HepG2 (cell line): ENCODE results near the gene MFSD12. TPM values are rescaled to one million over a fixed set of nuclear protein-coding genes. Genes with fewer than 3 reads are reported as not detected.

ENCODE experiments used
- ATAC-seq: fragments of 200-7000 bp; cut with Tn5 transposase; 3 replicates; pipeline ENCODE4 v1.9.1; 2020; ENCODE audit warnings: mild to moderate bottlenecking, moderate library complexity
- BruUV-seq: library from RNA; stranded (reverse); fragments of 400-500 nt; replicated peaks from 2 replicates; lab custom pipeline; 2021; lab: Mats Ljungman, UMichigan
- CTCF ChIA-PET: fragments of 300-600 bp; formaldehyde crosslinking; extraction: SDS; loops from one replicate; lab custom pipeline; 2021; ENCODE audit warnings: low total read pairs, inconsistent platforms, low intra/inter-chr PET ratio; lab: Yijun Ruan, JAX
- POLR2A ChIA-PET: fragments of 350-600 bp; sonication (Branson Sonifier 250); formaldehyde crosslinking; loops from one replicate; lab custom pipeline; 2020; ENCODE audit warnings: antibody characterized with exemption, inconsistent platforms; lab: Yijun Ruan, JAX
- DNase-seq: peaks from one replicate; pipeline ENCODE4 v3.0.0-alpha.2; 2015; ENCODE audit warnings: low spot score
- FAIRE-seq: peaks from 3 replicates; lab custom pipeline; 2011; peaks lifted over from hg19 to GRCh38; lab: Jason Lieb, UNC
- H2AFZ ChIP-seq: one replicate; pipeline ENCODE4 v1.6.1; 2011; ENCODE audit warnings: low read length, inconsistent platforms
- H3K27ac ChIP-seq: fragments of 300-600 bp; 3 replicates; pipeline ENCODE4 v1.8.0; 2011; ENCODE audit warnings: mixed run types, mild to moderate bottlenecking, mixed read lengths, low read length, inconsistent platforms; ENCODE audit not compliant: insufficient read depth; ENCODE audit errors: extremely low read length
- H3K27me3 ChIP-seq, 2 experiments: fragments of 200-600 bp in 1 of 2; 2 replicates in 1 of 2; 3 replicates in 1 of 2; pipeline versions ENCODE4 v1.6.0 to v1.8.0; 2011; ENCODE audit warnings: low read length in 2 of 2, mild to moderate bottlenecking in 2 of 2, moderate library complexity in 2 of 2, inconsistent platforms in 1 of 2; ENCODE audit not compliant: insufficient read depth in 2 of 2, control insufficient read depth in 1 of 2
- H3K36me3 ChIP-seq, 2 experiments: fragments of 200-600 bp in 1 of 2; replicated peaks in 1 of 2; 2 replicates in 1 of 2; 3 replicates in 1 of 2; pipeline versions ENCODE4 v1.5.1 to v1.8.0; 2011; ENCODE audit warnings: low read length in 2 of 2, inconsistent platforms in 1 of 2; ENCODE audit not compliant: insufficient read depth in 2 of 2, control insufficient read depth in 1 of 2
- H3K4me1 ChIP-seq: 2 replicates; pipeline ENCODE4 v1.5.1; 2012; ENCODE audit warnings: low read length, inconsistent platforms; ENCODE audit not compliant: insufficient read depth
- H3K4me2 ChIP-seq: 2 replicates; pipeline ENCODE4 v1.6.0; 2011; ENCODE audit warnings: low read depth, low read length, inconsistent platforms
- H3K4me3 ChIP-seq, 3 experiments: fragments of 200-600 bp in 1 of 3; sonication (generic), shearing (Covaris generic) in 1 of 3; replicated peaks in 1 of 3; 2 replicates each; pipeline ENCODE4 v1.5.1; 2011 to 2016; ENCODE audit warnings: low read length in 3 of 3, inconsistent platforms in 2 of 3, low read depth in 2 of 3, mild to moderate bottlenecking in 2 of 3, control low read depth in 1 of 3, mixed read lengths in 1 of 3; ENCODE audit not compliant: insufficient read depth in 1 of 3
- H3K79me2 ChIP-seq: one replicate; pipeline ENCODE4 v1.6.1; 2011; ENCODE audit warnings: low read length, inconsistent platforms; ENCODE audit not compliant: insufficient read depth
- H3K9ac ChIP-seq: 2 replicates; pipeline ENCODE4 v1.6.0; 2011; ENCODE audit warnings: mild to moderate bottlenecking, low read depth, low read length, inconsistent platforms; ENCODE audit not compliant: insufficient read depth
- H3K9me3 ChIP-seq: 2 replicates; pipeline ENCODE4 v1.5.1; 2012; ENCODE audit warnings: mild to moderate bottlenecking, low read length
- H4K20me1 ChIP-seq: 2 replicates; pipeline ENCODE4 v1.6.0; 2011; ENCODE audit warnings: inconsistent platforms, mild to moderate bottlenecking, low read length, moderate library complexity; ENCODE audit not compliant: insufficient read depth
- CREB1 ChIP-seq, 2 experiments: fragments of 450-650 bp in 1 of 2; IDR thresholded peaks; 2 replicates each; pipeline ENCODE4 v1.6.1; 2016 to 2017; ENCODE audit warnings: control low read depth in 1 of 2, mild to moderate bottlenecking in 1 of 2, missing compliant biosample characterization in 1 of 2, missing genetic modification characterization in 1 of 2
- FOXA1 ChIP-seq, 2 experiments: fragments of 450-650 bp in 1 of 2; sonication (generic) in 1 of 2; formaldehyde crosslinking in 1 of 2; IDR thresholded peaks; 2 replicates each; pipeline versions ENCODE4 v1.4.0 to v1.6.1; 2016 to 2020; ENCODE audit warnings: missing genetic modification reagents in 1 of 2
- FOXA3 ChIP-seq: IDR thresholded peaks from 2 replicates; pipeline ENCODE4 v1.6.1; 2016; ENCODE audit warnings: missing genetic modification reagents, missing compliant biosample characterization
- HINFP ChIP-seq: sonication (generic); formaldehyde crosslinking; IDR thresholded peaks from 2 replicates; pipeline ENCODE4 v1.4.0; 2020; ENCODE audit warnings: low read depth, mild to moderate bottlenecking, missing genetic modification reagents
- KDM5B ChIP-seq: sonication (generic); formaldehyde crosslinking; IDR thresholded peaks from 2 replicates; pipeline ENCODE4 v1.4.0; 2020; ENCODE audit warnings: missing genetic modification reagents, mild to moderate bottlenecking, borderline replicate concordance
- MAFF ChIP-seq: IDR thresholded peaks from 2 replicates; pipeline ENCODE4 v1.6.1; 2011; ENCODE audit warnings: low read depth, low read length, improper control_type of control experiment
- MAFK ChIP-seq, 2 experiments: IDR thresholded peaks in 1 of 2; conservative IDR thresholded peaks in 1 of 2; 2 replicates each; pipeline ENCODE4 v1.6.1; 2011; ENCODE audit warnings: improper control_type of control experiment in 2 of 2, low read length in 2 of 2
- RARA ChIP-seq: IDR thresholded peaks from 2 replicates; pipeline ENCODE4 v1.6.1; 2016; ENCODE audit warnings: missing genetic modification reagents, missing compliant biosample characterization
- SAP130 ChIP-seq: IDR thresholded peaks from 2 replicates; pipeline ENCODE4 v1.6.1; 2016; ENCODE audit warnings: low read depth
- SOX13 ChIP-seq, 3 experiments: fragments of 450-650 bp in 1 of 3; sonication (generic) in 1 of 3; formaldehyde crosslinking in 1 of 3; IDR thresholded peaks in 2 of 3; conservative IDR thresholded peaks in 1 of 3; 2 replicates each; pipeline versions ENCODE4 v1.5.0 to v1.6.1; 2016 to 2020; ENCODE audit warnings: antibody characterized with exemption in 1 of 3, mild to moderate bottlenecking in 1 of 3, missing compliant biosample characterization in 1 of 3, missing genetic modification reagents in 1 of 3, moderate library complexity in 1 of 3
- SOX5 ChIP-seq: IDR thresholded peaks from 2 replicates; pipeline ENCODE4 v1.6.1; 2016; ENCODE audit warnings: borderline replicate concordance
- ZNF292 ChIP-seq: sonication (generic); formaldehyde crosslinking; IDR thresholded peaks from 2 replicates; pipeline ENCODE4 v1.8.1; 2022; ENCODE audit warnings: mild to moderate bottlenecking, low read depth, missing genetic modification reagents, borderline replicate concordance
- WGBS: methylation state at CpG from one replicate; pipeline ENCODE4 v1.1.6; 2017; ENCODE audit warnings: low lambda C conversion rate; 5-methylcytosine and 5-hydroxymethylcytosine counted together
- in situ Hi-C: cut with HindIII; loops from 2 replicates; pipeline ENCODE4 v1.10.0; 2017; ENCODE audit warnings: low pct_unique_long_range_greater_than_20kb; ENCODE audit not compliant: extremely low pct_ligation_motif_present
- intact Hi-C: fragments of 100-400 bp; cut with micrococcal nuclease; formaldehyde crosslinking; loops from one replicate; pipeline ENCODE4 v1.10.0; 2022; ENCODE audit not compliant: unreplicated experiment
- polyA plus RNA-seq, 8 experiments: library from polyadenylated mRNA; depleted of rRNA in 3 of 8; stranded (reverse) in 7 of 8; unstranded in 1 of 8; fragments of >200 nt; fragmentation: Illumina TruSeq in 4 of 8; extraction: Trizol in 4 of 8; gene quantifications; 2 replicates each; pipeline versions ENCODE4 v1.2.1 to v1.2.3, GENCODE V29; 2011 to 2016; ENCODE audit warnings: low read depth in 4 of 8, missing spikeins in 1 of 8, mixed read lengths in 1 of 8; ENCODE audit not compliant: insufficient read depth in 1 of 8
- total RNA-seq, 5 experiments: library from RNA; depleted of rRNA; stranded (reverse); fragments of >200 nt; fragmentation: Illumina TruSeq; extraction: Trizol; gene quantifications; 2 replicates each; pipeline ENCODE4 v1.2.3, GENCODE V29; 2016; ENCODE audit warnings: low read depth in 1 of 5
- TF ChIP-seq, protein P1 (sequence below): sonication (generic); formaldehyde crosslinking; IDR thresholded peaks from 2 replicates; pipeline ENCODE4 v1.5.1; 2020; ENCODE audit warnings: mild to moderate bottlenecking, missing genetic modification reagents, moderate library complexity
- TF ChIP-seq, protein P2 (sequence below): sonication (generic); formaldehyde crosslinking; IDR thresholded peaks from 2 replicates; pipeline ENCODE4 v1.5.0; 2020; ENCODE audit warnings: mild to moderate bottlenecking, missing genetic modification reagents

Gene MFSD12
- total and polyA plus RNA-seq, 2 of the 13 experiments (the other 11 are each of a cell fraction or from before 2014, with no cell fraction given) = 27.2 to 29.1 TPM

DNA sequence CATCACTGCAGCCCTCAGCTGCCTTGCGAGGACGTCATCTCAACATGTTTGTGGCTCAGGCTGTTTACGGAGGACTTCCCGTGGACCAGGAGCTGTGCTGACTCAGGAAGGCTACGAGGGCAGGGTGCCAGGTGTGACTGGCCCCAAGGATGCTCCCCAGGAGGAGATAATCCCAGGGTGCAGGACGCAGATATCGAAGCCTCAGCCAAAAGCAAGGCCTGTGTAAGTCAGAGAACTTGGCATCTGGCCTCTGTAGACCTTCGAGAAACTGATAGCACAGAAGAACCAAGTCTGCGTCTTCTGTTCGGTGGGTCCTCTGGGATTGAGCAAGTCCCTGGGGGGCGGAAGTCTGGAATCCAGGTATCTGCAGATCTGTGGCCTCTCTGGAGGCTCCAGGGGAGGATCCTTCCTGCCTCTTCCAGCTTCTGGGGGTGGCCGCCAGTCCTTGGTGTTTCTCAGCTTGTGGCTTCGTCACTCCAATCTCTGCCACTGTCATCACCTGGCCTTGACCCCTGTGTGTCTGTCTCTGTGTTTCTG lies 54.3 kb downstream of the MFSD12 start:
- no peak for FAIRE-seq
- WGBS = 21% methylated on average over 10 of the region's 13 CpGs
- H3K4me3 ChIP-seq = peak overlapping the region in 2 of 3 experiments; percentile 15 to 49; a peak in 4 of 6 replicates
- no peaks in the 10 kb centered on the region; the same call in 1 of the 2 replicates for H4K20me1 ChIP-seq
- no peak for ATAC-seq
- ChIA-PET POLR2A (no interaction called here), CTCF (no interaction called here)
- no peak overlapping the region for H3K9ac ChIP-seq
- H3K4me2 ChIP-seq = peak overlapping the region; percentile 70
- TF ChIP-seq MAFF (peak; percentile 69), CREB1 (IDR thresholded peaks at IDR 0.05) (0 out of 2 replicates have a peak, but pooled peaks have one; percentile 13), CREB1 (CRISPR knock-in tag; IDR thresholded peaks at IDR 0.05) (no peak), KDM5B (CRISPR knock-in tag) (peak; percentile 18; the same call in 1 of the 2 replicates), MAFK (conservative IDR thresholded peaks at IDR 0.05 in 1 of 2, IDR thresholded peaks at IDR 0.05 in 1 of 2; ENCODE audit: low read length in 2 of 2) (peak; percentile 69 to 71), FOXA3 (CRISPR knock-in tag) (peak; percentile 22; the same call in 1 of the 2 replicates), SAP130 (CRISPR knock-in tag) (peak; percentile 18; the same call in 1 of the 2 replicates), FOXA1 (IDR thresholded peaks at IDR 0.05) (no peak), FOXA1 (CRISPR knock-in tag; IDR thresholded peaks at IDR 0.05) (0 out of 2 replicates have a peak, but pooled peaks have one; percentile 11), RARA (CRISPR knock-in tag) (peak; percentile 51; the same call in 1 of the 2 replicates), ZNF292 (CRISPR knock-in tag) (0 out of 2 replicates have a peak, but pooled peaks have one; percentile 17), SOX5 (no peak), SOX13 (IDR thresholded peaks at IDR 0.05) (no peak), SOX13 (CRISPR knock-in tag; conservative IDR thresholded peaks at IDR 0.05 in 1 of 2, IDR thresholded peaks at IDR 0.05 in 1 of 2) (no peak), HINFP (CRISPR knock-in tag) (no peak)
- TF ChIP-seq, protein P1, sequence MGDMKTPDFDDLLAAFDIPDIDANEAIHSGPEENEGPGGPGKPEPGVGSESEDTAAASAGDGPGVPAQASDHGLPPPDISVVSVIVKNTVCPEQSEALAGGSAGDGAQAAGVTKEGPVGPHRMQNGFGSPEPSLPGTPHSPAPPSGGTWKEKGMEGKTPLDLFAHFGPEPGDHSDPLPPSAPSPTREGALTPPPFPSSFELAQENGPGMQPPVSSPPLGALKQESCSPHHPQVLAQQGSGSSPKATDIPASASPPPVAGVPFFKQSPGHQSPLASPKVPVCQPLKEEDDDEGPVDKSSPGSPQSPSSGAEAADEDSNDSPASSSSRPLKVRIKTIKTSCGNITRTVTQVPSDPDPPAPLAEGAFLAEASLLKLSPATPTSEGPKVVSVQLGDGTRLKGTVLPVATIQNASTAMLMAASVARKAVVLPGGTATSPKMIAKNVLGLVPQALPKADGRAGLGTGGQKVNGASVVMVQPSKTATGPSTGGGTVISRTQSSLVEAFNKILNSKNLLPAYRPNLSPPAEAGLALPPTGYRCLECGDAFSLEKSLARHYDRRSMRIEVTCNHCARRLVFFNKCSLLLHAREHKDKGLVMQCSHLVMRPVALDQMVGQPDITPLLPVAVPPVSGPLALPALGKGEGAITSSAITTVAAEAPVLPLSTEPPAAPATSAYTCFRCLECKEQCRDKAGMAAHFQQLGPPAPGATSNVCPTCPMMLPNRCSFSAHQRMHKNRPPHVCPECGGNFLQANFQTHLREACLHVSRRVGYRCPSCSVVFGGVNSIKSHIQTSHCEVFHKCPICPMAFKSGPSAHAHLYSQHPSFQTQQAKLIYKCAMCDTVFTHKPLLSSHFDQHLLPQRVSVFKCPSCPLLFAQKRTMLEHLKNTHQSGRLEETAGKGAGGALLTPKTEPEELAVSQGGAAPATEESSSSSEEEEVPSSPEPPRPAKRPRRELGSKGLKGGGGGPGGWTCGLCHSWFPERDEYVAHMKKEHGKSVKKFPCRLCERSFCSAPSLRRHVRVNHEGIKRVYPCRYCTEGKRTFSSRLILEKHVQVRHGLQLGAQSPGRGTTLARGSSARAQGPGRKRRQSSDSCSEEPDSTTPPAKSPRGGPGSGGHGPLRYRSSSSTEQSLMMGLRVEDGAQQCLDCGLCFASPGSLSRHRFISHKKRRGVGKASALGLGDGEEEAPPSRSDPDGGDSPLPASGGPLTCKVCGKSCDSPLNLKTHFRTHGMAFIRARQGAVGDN (CRISPR knock-in tag) = peak; percentile 44
- TF ChIP-seq, protein P2, sequence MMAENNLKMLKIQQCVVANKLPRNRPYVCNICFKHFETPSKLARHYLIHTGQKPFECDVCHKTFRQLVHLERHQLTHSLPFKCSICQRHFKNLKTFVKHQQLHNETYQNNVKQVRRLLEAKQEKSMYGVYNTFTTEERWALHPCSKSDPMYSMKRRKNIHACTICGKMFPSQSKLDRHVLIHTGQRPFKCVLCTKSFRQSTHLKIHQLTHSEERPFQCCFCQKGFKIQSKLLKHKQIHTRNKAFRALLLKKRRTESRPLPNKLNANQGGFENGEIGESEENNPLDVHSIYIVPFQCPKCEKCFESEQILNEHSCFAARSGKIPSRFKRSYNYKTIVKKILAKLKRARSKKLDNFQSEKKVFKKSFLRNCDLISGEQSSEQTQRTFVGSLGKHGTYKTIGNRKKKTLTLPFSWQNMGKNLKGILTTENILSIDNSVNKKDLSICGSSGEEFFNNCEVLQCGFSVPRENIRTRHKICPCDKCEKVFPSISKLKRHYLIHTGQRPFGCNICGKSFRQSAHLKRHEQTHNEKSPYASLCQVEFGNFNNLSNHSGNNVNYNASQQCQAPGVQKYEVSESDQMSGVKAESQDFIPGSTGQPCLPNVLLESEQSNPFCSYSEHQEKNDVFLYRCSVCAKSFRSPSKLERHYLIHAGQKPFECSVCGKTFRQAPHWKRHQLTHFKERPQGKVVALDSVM (CRISPR knock-in tag) = peak; percentile 76
- BruUV-seq = no TSS peak
- in situ Hi-C loops = no loop called here
- peaks cover 70% of the 10 kb centered on the region for H3K4me1 ChIP-seq
- intact Hi-C loops = no loop called here
- H3K9me3 ChIP-seq = no peaks in the 10 kb centered on the region
- H3K36me3 ChIP-seq = no peaks in the 10 kb centered on the region
- peaks cover 33% of the 10 kb centered on the region for H3K79me2 ChIP-seq
- DNase-seq = no peak
- no peaks in the 10 kb centered on the region; a peak in 1 of 5 replicates for H3K27me3 ChIP-seq
- no peak overlapping the region for H2AFZ ChIP-seq
- no peak overlapping the region for H3K27ac ChIP-seq
